Mesothelial cell of epicardium (in vitro differentiated cells): ENCODE data around the gene ATRIP. TPM values are rescaled to one million over a fixed set of nuclear protein-coding genes. Genes with fewer than 3 reads are reported as not detected.

Experiments
- DNase-seq, 2 experiments: peaks; one replicate each; pipeline ENCODE4 v3.0.0; 2021; ENCODE audit warnings: low spot score in 2 of 2; ENCODE audit not compliant: unreplicated experiment in 2 of 2
- H3K27ac Mint-ChIP-seq: 2 replicates; pipeline ENCODE4 v1.8.0; 2021; ENCODE audit warnings: mixed read lengths
- H3K27me3 Mint-ChIP-seq: 2 replicates; pipeline ENCODE4 v1.8.0; 2021; ENCODE audit warnings: low read depth, mixed read lengths
- H3K36me3 Mint-ChIP-seq: 2 replicates; pipeline ENCODE4 v1.8.0; 2021; ENCODE audit warnings: mixed read lengths
- H3K4me1 Mint-ChIP-seq: 2 replicates; pipeline ENCODE4 v1.8.0; 2021; ENCODE audit warnings: mixed read lengths
- H3K4me3 Mint-ChIP-seq: 2 replicates; pipeline ENCODE4 v1.8.0; 2021; ENCODE audit warnings: mild to moderate bottlenecking, moderate library complexity, mixed read lengths
- H3K9me3 Mint-ChIP-seq: 2 replicates; pipeline ENCODE4 v1.8.0; 2021; ENCODE audit warnings: mixed read lengths
- total RNA-seq: library from RNA; stranded (reverse); gene quantifications from 3 replicates; pipeline ENCODE4 v1.2.1, GENCODE V29; 2021
- TF ChIP-seq, protein P1 (sequence below): fragments of 200-600 bp; sonication (generic); IDR thresholded peaks from one replicate; pipeline ENCODE4 v1.5.0; 2021; ENCODE audit warnings: antibody characterized with exemption; ENCODE audit not compliant: unreplicated experiment

ATRIP gene
- total RNA-seq, 1 donor from 2014 or later, result 12.0 TPM

DNA sequence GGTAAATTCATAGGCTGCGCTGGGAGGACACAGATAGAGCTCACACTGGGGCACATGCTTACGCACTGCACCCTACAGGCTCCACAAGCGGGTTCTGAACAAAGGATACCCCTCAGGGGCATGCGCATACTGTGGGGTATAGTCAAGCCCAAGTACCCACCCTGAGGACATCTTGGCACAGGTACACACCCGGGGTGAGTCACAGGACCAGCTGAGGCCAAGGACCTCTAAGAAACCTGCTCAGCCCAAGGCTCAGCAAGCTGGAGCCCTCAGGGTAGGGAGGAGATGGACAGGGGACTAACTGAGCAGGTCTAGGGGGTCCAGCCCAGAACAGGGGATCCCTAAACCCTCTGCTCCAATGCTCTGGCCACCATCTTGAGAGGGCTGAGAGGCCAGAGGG, 54.1 kb downstream of the ATRIP start:
- no peak for DNase-seq
- TF ChIP-seq, protein P1, sequence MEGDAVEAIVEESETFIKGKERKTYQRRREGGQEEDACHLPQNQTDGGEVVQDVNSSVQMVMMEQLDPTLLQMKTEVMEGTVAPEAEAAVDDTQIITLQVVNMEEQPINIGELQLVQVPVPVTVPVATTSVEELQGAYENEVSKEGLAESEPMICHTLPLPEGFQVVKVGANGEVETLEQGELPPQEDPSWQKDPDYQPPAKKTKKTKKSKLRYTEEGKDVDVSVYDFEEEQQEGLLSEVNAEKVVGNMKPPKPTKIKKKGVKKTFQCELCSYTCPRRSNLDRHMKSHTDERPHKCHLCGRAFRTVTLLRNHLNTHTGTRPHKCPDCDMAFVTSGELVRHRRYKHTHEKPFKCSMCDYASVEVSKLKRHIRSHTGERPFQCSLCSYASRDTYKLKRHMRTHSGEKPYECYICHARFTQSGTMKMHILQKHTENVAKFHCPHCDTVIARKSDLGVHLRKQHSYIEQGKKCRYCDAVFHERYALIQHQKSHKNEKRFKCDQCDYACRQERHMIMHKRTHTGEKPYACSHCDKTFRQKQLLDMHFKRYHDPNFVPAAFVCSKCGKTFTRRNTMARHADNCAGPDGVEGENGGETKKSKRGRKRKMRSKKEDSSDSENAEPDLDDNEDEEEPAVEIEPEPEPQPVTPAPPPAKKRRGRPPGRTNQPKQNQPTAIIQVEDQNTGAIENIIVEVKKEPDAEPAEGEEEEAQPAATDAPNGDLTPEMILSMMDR, result no peak
- H3K27ac Mint-ChIP-seq, result no peak overlapping the region
- H3K27me3 Mint-ChIP-seq, result no peaks in the 10 kb centered on the region
- H3K9me3 Mint-ChIP-seq, result peaks cover 3% of the 10 kb centered on the region
- H3K4me1 Mint-ChIP-seq, result peaks cover 13% of the 10 kb centered on the region
- H3K4me3 Mint-ChIP-seq, result no peak overlapping the region
- peaks cover 16% of the 10 kb centered on the region for H3K36me3 Mint-ChIP-seq

DNA sequence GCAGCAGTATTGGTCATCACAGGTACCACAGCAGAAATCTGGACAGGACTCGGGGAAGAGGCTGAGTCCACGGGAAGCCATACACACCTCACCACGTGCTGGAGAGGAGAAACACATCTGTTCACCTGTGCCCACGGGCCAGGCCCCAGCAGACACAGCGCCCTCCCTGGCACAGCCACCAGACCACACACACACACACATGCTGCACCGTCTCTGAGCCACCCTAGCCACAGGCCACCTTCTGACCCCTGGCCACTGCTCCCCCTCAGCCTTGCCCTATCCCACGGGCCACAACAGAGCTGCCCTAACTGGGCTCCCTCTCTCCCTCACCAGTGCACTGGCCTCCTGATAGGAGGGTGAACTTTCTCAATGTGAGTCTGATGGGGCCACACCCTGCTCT, 54.7 kb downstream of the ATRIP start:
- no peak overlapping the region for H3K4me3 Mint-ChIP-seq
- peaks cover 16% of the 10 kb centered on the region for H3K4me1 Mint-ChIP-seq
- no peak overlapping the region for H3K27ac Mint-ChIP-seq
- TF ChIP-seq, protein P1, result no peak
- H3K36me3 Mint-ChIP-seq, result peaks cover 16% of the 10 kb centered on the region
- peaks cover 3% of the 10 kb centered on the region for H3K9me3 Mint-ChIP-seq
- H3K27me3 Mint-ChIP-seq, result no peaks in the 10 kb centered on the region
- no peak for DNase-seq

DNA sequence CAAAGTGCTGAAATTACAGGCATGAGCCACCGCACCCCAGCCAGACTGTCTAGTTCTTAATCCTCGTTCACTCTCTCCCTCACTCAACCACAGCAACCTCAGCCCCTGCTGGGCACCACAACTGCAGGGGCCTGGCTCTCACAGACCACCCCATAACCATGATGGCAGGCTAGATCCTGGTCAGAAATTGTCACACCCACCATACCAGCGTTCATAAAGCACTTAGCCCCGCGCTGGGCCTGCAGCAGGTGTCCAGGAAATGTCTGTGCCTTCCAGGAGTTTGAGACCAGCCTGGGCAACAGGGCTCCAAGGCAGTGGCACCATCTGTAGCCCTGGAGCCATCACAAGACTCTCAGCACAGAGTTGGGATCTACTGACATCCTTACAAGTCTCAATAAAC, 55.6 kb downstream of the ATRIP start:
- peak overlapping the region; percentile 81 for H3K4me3 Mint-ChIP-seq
- H3K36me3 Mint-ChIP-seq, result peaks cover 16% of the 10 kb centered on the region
- TF ChIP-seq, protein P1, result no peak
- H3K27ac Mint-ChIP-seq, result peak overlapping the region; percentile 66
- DNase-seq, result no peak
- H3K9me3 Mint-ChIP-seq, result peaks cover 3% of the 10 kb centered on the region
- peaks cover 23% of the 10 kb centered on the region for H3K4me1 Mint-ChIP-seq
- H3K27me3 Mint-ChIP-seq, result no peaks in the 10 kb centered on the region

DNA sequence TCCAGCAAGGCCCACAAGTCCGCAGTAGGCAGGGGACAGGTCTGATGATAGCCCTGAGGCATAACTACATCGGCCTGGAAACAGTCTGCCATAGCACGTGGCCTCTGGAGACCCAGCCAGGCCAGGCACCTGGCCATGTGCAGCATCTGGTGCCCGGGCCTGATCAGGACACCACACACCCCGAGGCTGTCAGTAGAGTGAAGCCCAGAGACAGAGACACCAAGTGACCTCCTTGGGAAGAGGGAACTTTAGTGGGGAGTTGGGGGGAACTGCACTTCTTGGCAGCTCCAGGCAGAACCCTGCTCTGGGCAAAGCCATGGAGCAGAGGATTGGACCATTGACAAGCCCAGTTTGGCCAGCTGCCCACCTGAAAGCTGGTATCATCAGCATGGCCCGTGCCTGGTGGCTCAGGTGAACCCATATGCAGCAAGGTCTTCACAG, 56.2 kb downstream of the ATRIP start:
- H3K36me3 Mint-ChIP-seq, result peaks cover 14% of the 10 kb centered on the region
- no peak for DNase-seq
- H3K4me1 Mint-ChIP-seq, result peaks cover 29% of the 10 kb centered on the region
- H3K27me3 Mint-ChIP-seq, result no peaks in the 10 kb centered on the region
- TF ChIP-seq, protein P1, result no peak
- peaks cover 3% of the 10 kb centered on the region for H3K9me3 Mint-ChIP-seq
- H3K4me3 Mint-ChIP-seq, result peak overlapping the region; percentile 81
- no peak overlapping the region for H3K27ac Mint-ChIP-seq

DNA sequence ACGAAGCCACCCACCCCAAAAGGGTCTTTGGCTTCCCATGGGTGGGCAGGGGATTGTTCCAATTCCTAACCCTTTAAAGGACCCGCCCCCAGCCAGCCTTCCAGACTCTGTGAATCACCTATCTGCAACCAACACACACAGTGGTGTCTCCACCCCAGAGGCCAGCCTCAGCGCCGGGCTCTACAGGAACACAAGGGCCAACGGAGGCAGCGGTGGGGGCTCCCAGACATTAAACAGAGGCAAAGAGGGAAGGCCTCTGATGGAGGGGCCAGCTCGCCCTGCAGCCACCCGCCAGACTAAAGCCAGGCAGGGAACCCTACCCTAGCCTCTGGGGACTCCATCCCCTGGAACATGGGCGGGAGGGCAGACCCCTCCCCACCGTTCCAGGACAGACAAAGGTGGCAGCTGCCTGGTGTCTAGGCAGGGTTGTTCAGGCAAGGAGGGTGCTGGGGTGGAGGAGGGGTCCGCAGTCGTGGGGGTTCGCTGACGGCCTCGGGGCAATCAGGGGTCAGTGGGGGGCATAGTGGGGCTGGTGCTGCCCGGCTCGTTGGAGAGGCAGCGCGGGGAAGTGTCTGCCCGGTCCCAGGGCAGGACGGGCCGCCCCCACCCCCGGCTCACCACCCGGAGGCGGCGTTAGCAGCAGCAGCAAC, 57.0 kb downstream of the ATRIP start:
- TF ChIP-seq, protein P1, result no peak
- H3K27ac Mint-ChIP-seq, result peak overlapping the region; percentile 73
- H3K36me3 Mint-ChIP-seq, result peaks cover 8% of the 10 kb centered on the region
- DNase-seq, result peak in 1 of 2 experiments; percentile 45
- no peaks in the 10 kb centered on the region for H3K27me3 Mint-ChIP-seq
- H3K4me3 Mint-ChIP-seq, result peak overlapping the region; percentile 81
- no peaks in the 10 kb centered on the region for H3K9me3 Mint-ChIP-seq
- H3K4me1 Mint-ChIP-seq, result peaks cover 31% of the 10 kb centered on the region
